Fibroblast of lung (primary cell): ENCODE data around the gene GPR157. TPM values are rescaled to one million over a fixed set of nuclear protein-coding genes. Genes with fewer than 3 reads are reported as not detected.

Experiments used
- DNase-seq, 2 donors: peaks; one replicate each; pipeline versions ENCODE4 v3.0.0 to v3.0.0-alpha.2; 2010; ENCODE audit warnings: low read depth in 2 of 2
- H2AFZ ChIP-seq: 2 replicates; pipeline ENCODE4 v1.5.1; 2012; ENCODE audit warnings: low read length, control low read depth, inconsistent platforms
- H3K27ac ChIP-seq: 2 replicates; pipeline ENCODE4 v1.5.1; 2011; ENCODE audit warnings: low read length, control low read depth; ENCODE audit not compliant: insufficient read depth
- H3K27me3 ChIP-seq: 2 replicates; pipeline ENCODE4 v1.5.1; 2011; ENCODE audit warnings: mild to moderate bottlenecking, low read length; ENCODE audit not compliant: control insufficient read depth, insufficient read depth
- H3K36me3 ChIP-seq: 2 replicates; pipeline ENCODE4 v1.5.1; 2011; ENCODE audit warnings: low read length; ENCODE audit not compliant: control insufficient read depth, insufficient read depth
- H3K4me1 ChIP-seq: 2 replicates; pipeline ENCODE4 v1.5.1; 2011; ENCODE audit warnings: low read length; ENCODE audit not compliant: control insufficient read depth, insufficient read depth; ENCODE audit errors: extremely low read depth
- H3K4me2 ChIP-seq: 2 replicates; pipeline ENCODE4 v1.5.1; 2011; ENCODE audit warnings: low read length, control low read depth; ENCODE audit not compliant: insufficient read depth; ENCODE audit errors: extremely low read depth
- H3K4me3 ChIP-seq, 4 experiments: fragments of 200-600 bp in 1 of 4; sonication (generic) in 1 of 4; replicated peaks in 1 of 4; 2 replicates each; pipeline ENCODE4 v1.5.1; 2011 to 2016; ENCODE audit warnings: low read length in 4 of 4, low read depth in 3 of 4, mild to moderate bottlenecking in 3 of 4, control low read depth in 2 of 4, inconsistent platforms in 1 of 4, mixed read lengths in 1 of 4; ENCODE audit not compliant: insufficient read depth in 1 of 4; ENCODE audit errors: control extremely low read depth in 1 of 4
- H3K79me2 ChIP-seq: 2 replicates; pipeline ENCODE4 v1.5.1; 2012; ENCODE audit warnings: mild to moderate bottlenecking, low read length, inconsistent platforms; ENCODE audit not compliant: control insufficient read depth, insufficient read depth
- H3K9ac ChIP-seq: 2 replicates; pipeline ENCODE4 v1.5.1; 2011; ENCODE audit warnings: mild to moderate bottlenecking, low read length, control low read depth; ENCODE audit not compliant: insufficient read depth
- H3K9me3 ChIP-seq: 2 replicates; pipeline ENCODE4 v1.5.1; 2012; ENCODE audit warnings: low read depth, low read length; ENCODE audit not compliant: control insufficient read depth, insufficient read depth
- H4K20me1 ChIP-seq: 2 replicates; pipeline ENCODE4 v1.5.1; 2011; ENCODE audit warnings: low read length; ENCODE audit not compliant: control insufficient read depth, insufficient read depth; ENCODE audit errors: extremely low read depth
- CTCF ChIP-seq, 2 donors: IDR thresholded peaks in 1 of 2; conservative IDR thresholded peaks in 1 of 2; 1 replicate in 1 of 2; 2 replicates in 1 of 2; pipeline ENCODE4 v1.5.1; 2011 to 2012; ENCODE audit warnings: low read length in 2 of 2, control low read depth in 1 of 2, inconsistent platforms in 1 of 2, low read depth in 1 of 2, mild to moderate bottlenecking in 1 of 2
- EZH2 ChIP-seq: IDR thresholded peaks from 2 replicates; pipeline ENCODE4 v1.5.1; 2012; ENCODE audit warnings: low read length, control low read depth, mild to moderate bottlenecking; ENCODE audit errors: missing control alignments
- polyA plus RNA-seq, 2 donors: library from polyadenylated mRNA; depleted of rRNA in 1 of 2; stranded (reverse) in 1 of 2; unstranded in 1 of 2; fragments of >200 nt; gene quantifications; 2 replicates each; pipeline ENCODE4 v1.2.1, GENCODE V29; 2011 to 2012; ENCODE audit warnings: missing spikeins in 1 of 2
- total RNA-seq: library from RNA; depleted of rRNA; stranded (reverse); fragments of >200 nt; gene quantifications from 2 replicates; pipeline ENCODE4 v1.2.1, GENCODE V29; 2014

The GPR157 gene
- total and polyA plus RNA-seq, 2 donors (not counting 1 experiment from before 2014, with no cell fraction given), result 0.82 to 3.1 TPM

- Histone ChIP-seq H3K4me2 (no peak overlapping the region), H3K36me3 (peaks cover 5% of the 10 kb centered on the region), H3K27me3 (no peaks in the 10 kb centered on the region), H3K9ac (no peak overlapping the region), H3K27ac (no peak overlapping the region), H4K20me1 (no peaks in the 10 kb centered on the region), H3K79me2 (peaks cover 57% of the 10 kb centered on the region), H3K4me1 (peaks cover 25% of the 10 kb centered on the region), H3K4me3 (no peak overlapping the region), H2AFZ (no peak overlapping the region), H3K9me3 (no peaks in the 10 kb centered on the region)
- TF ChIP-seq CTCF (conservative IDR thresholded peaks at IDR 0.05 in 1 of 2, IDR thresholded peaks at IDR 0.05 in 1 of 2; ENCODE audit: low read depth in 1 of 2, low read length in 2 of 2), result no peak
- no peak for TF ChIP-seq EZH2
- DNase-seq, result no peak
Measured at GRCh38 chr1:9161963-9162362, 33.1 kb upstream of the GPR157 start.

GRCh38 chr1:9161342-9161741 lies 32.4 kb upstream of the GPR157 start:
- H3K79me2 ChIP-seq, result peaks cover 56% of the 10 kb centered on the region
- no peak overlapping the region for H3K9ac ChIP-seq
- H3K27me3 ChIP-seq, result no peaks in the 10 kb centered on the region
- TF ChIP-seq CTCF (conservative IDR thresholded peaks at IDR 0.05 in 1 of 2, IDR thresholded peaks at IDR 0.05 in 1 of 2; ENCODE audit: low read depth in 1 of 2, low read length in 2 of 2) (no peak), EZH2 (no peak)
- H3K4me3 ChIP-seq, result no peak overlapping the region
- H4K20me1 ChIP-seq, result no peaks in the 10 kb centered on the region
- H3K4me2 ChIP-seq, result no peak overlapping the region
- H3K4me1 ChIP-seq, result peaks cover 25% of the 10 kb centered on the region
- no peak for DNase-seq
- H3K36me3 ChIP-seq, result peaks cover 5% of the 10 kb centered on the region
- no peaks in the 10 kb centered on the region for H3K9me3 ChIP-seq
- H2AFZ ChIP-seq, result no peak overlapping the region
- H3K27ac ChIP-seq, result no peak overlapping the region

GRCh38 chr1:9160079-9160717 lies 31.3 kb upstream of the GPR157 start:
- DNase-seq, result no peak
- Histone ChIP-seq H3K4me1 (peaks cover 23% of the 10 kb centered on the region), H3K79me2 (peaks cover 53% of the 10 kb centered on the region), H3K27me3 (no peaks in the 10 kb centered on the region), H3K9ac (no peak overlapping the region), H3K4me2 (no peak overlapping the region), H4K20me1 (no peaks in the 10 kb centered on the region), H3K9me3 (no peaks in the 10 kb centered on the region), H3K36me3 (peaks cover 5% of the 10 kb centered on the region), H3K27ac (no peak overlapping the region), H2AFZ (no peak overlapping the region), H3K4me3 (no peak overlapping the region)
- TF ChIP-seq EZH2 (no peak), CTCF (conservative IDR thresholded peaks at IDR 0.05 in 1 of 2, IDR thresholded peaks at IDR 0.05 in 1 of 2; ENCODE audit: low read depth in 1 of 2, low read length in 2 of 2) (no peak)
